Cortex of kidney (tissue), 1 donor: ENCODE data around the gene FAM3B.

ENCODE experiments used
- DNase-seq: peaks from one replicate; lab custom pipeline; 2025; lab: John Stamatoyannopoulos, UW

The FAM3B gene

GRCh38 chr21:41319273-41319672 lies 2.7 kb downstream of the FAM3B start:
- DNase-seq: no peak

GRCh38 chr21:41321211-41321907 lies 4.8 kb downstream of the FAM3B start:
- DNase-seq: no peak

- no peak for DNase-seq
Measured at GRCh38 chr21:41321908-41322495, 5.4 kb downstream of the FAM3B start.

DNA sequence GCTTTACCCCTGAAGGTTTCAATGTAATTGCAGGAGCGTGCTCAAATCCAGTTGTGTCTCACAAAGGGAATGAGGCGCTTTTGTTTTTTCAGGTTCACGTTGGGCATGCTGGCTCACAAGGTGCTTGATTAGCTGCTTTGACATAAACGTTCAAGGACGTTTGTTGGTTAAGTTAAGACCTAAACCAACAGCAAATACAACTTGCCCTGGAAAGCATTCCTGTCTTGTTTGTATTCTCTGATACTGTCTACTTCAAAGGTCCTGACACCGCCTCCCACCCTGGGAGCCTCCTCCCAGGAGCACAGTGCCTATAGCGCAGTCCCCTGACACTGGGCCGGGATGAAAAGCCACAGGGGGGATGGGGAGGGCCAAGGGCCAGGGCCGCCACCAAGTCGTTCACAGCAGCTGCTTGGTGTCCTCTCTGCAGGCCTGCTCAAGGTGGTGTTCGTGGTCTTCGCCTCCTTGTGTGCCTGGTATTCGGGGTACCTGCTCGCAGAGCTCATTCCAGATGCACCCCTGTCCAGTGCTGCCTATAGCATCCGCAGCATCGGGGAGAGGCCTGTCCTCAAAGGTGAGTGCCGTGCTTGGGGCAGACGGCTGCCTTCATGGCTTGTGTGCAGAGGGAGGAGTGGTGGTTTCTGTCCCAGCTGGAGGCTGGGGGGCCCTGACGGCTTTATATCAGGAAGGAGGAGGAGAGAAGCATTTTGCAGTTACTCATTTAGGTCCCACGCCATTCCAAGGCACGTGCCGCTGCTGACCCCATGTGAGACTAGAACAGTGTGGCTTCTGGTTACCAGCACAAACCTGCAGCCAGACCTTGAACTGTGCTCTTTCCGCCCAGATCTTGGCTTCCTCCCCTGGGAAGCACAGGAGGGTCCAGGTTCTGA lies 6.1 kb downstream of the FAM3B start:
- no peak for DNase-seq

DNA sequence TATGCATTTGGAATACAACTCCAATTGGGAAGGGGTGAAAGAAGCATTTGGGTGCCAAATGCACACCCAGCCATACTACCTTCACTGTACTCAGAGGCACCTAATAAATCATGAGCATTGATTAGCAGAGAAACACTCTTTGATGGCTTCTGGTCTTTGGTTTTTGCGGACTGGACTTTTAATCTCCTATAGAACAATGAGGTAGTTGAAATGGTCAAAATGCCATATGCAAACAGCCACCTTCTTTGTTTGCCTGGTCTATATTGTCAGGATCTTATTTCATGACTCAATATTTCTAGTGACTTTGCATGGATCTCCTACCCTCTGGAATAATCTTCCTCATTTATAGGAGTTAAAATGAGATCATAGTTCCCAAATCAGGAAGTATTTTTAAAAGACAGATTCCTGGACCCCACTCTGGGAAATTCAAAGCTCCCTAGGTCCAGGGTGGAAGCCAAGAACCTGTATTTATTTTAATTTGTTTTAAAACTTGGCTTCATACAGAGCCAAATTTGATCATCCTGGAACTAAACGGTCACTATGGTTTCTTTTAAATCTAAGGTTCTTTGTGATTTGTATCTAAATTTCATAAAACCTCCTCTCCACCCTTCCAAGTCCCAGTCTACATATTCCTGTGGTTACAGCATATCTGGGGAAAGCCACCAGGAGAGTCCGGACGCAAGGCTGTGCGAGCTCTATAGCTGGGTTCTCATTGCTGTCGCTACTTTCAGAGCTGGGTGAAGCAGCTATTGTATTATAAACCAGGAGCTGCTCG lies 8.7 kb downstream of the FAM3B start:
- no peak for DNase-seq

GRCh38 chr21:41326414-41327080 lies 9.9 kb downstream of the FAM3B start:
- DNase-seq: no peak

- DNase-seq: no peak
Measured at GRCh38 chr21:41327753-41328152, 11.2 kb downstream of the FAM3B start.

GRCh38 chr21:41328660-41329607 lies 12.3 kb downstream of the FAM3B start:
- no peak for DNase-seq

GRCh38 chr21:41333752-41334151 lies 17.2 kb downstream of the FAM3B start:
- DNase-seq: no peak

DNA sequence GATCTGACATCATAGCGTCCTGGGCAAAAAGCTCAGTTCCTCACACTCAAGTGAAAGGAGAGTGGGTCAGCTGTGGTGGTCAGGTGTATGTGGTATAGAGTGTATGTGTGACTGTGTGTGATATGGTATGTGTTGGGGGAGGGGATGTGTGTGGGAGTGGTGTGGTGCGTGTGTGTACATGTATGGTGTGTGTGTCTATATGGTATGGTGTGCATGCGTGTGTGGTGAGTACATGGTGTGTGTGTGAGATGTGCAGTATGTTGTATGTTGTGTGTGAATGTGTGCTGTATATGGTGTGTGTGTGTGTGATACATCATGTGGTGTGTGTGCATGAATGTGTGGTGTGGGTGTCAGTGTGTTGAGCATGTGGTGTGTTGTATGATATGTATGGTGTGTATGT lies 20.9 kb downstream of the FAM3B start:
- DNase-seq: no peak

GRCh38 chr21:41338455-41338854 lies 21.9 kb downstream of the FAM3B start:
- DNase-seq: no peak

DNA sequence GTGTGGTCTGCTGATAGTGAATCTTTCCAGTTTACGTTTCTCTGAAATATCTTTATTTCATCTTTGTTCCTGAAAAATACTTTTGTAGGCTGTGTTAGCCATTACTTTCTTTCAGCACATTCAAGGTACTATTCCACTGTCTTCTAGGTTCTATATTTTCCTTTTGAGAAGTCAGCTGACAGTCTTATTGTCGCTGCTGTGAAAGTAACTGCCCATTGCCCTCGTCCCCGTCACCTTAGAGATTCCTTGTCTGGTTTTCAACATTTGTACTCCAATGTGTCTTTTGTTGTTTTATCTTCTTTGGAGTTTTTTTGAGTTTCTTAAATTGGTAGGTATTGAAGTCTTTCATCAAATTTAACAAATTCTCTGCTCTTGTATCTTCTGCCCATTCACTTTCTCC lies 25.4 kb downstream of the FAM3B start:
- no peak for DNase-seq

GRCh38 chr21:41344146-41344545 lies 27.5 kb downstream of the FAM3B start:
- DNase-seq: no peak

DNA sequence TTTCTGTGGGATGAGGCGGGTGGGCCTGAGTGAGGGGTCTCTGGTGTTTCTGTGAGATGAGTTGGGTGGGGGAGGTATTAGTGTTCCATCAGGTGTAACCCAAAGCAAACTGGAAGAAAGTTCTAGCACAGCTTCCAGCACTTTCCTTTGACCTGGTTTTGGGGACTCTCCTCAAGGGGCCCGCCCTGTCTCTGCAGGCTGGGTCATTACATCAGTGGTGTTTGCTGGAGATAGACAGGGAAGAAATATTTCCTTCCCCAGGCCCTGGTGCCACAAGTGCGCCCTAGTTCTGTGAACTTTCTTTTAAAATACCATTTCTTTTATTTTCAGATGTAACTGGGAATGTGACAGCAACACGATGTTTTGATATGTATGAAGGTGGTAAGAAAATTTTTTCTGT lies 28.8 kb downstream of the FAM3B start:
- DNase-seq: no peak

DNA sequence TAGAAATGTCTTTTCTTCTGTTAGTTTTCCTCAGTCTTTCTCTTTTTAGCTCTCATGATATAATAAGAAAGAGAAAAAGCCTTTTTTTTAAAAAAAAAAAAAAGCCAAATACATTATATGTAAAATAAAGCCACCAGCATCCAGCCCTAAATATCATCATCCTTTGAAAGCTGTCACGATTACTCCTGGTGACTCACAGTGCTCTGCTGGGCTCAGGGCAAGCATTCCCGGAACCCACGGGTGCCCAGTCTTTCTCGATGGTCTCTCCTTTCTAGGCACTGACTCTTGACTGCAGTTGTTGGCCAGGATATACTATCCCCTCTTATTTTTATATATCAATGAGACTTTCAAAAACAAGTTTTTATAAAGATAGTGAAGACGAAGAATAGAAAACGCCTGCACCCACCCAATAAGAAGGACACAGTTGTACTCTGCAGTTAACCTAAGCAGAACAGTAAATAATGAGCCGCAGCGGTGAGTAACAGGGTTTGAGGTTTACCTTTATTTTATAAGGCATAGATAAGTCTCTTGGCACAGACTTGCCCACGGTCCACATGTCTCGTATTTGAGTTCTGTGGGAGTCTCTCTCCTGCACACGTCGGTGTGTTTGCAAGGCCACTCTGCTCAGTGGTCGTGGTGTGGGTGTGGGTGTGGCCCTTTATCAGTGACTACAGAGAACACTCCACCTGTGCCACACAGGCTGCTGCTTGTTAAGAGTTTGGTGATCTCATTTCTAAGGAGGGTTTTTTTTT lies 29.5 kb downstream of the FAM3B start:
- DNase-seq: no peak

- no peak for DNase-seq
Measured at GRCh38 chr21:41346758-41347157, 30.2 kb downstream of the FAM3B start.

- no peak for DNase-seq
Measured at GRCh38 chr21:41348434-41348833, 31.8 kb downstream of the FAM3B start.

- DNase-seq: no peak
Measured at GRCh38 chr21:41349126-41349525, 32.5 kb downstream of the FAM3B start.

DNA sequence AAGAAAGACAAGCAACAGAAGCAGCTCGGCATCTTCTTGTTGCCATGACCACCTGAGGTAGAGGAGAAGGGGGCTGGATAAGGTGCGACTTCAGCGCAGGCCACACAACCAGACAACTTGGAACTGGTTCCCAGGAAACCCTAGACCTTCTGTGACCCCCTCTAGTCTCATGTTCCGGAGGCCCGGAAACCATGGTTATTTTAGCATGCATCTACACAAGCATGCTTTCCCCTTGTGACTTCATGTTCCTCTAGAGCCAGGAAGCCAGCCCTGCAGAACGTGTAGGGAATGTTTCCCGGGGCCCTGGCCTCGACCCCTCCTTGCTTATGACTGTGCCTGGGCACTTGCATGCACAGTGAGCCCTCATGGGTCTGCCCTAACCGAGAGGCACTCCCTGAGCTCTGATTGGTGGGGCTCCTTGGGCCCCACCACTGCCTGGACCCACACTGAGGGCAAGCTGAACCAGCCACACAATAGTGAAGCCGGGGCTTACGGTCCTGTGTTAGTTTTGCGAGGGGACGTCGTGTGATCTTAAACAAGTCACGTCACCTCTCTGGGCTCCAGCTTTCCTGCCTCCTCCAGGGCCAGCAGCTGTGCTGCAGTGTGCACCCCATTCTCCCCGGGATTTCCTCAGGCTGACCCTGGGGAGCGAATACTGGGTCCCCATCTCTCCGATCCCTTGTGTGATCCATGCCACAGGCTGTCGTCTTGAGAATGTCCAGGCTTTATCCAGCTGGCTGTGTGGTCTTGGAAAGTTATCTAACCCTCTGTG lies 33.2 kb downstream of the FAM3B start:
- DNase-seq: no peak
